Liver (tissue), 9 donors: ENCODE results near the gene RPL35A. TPM values are rescaled to one million over a fixed set of nuclear protein-coding genes. Genes with fewer than 3 reads are reported as not detected.

Experiments
- DNase-seq: peaks from one replicate; pipeline ENCODE4 v3.0.0-alpha.2; 2017; ENCODE audit warnings: low spot score
- H3K27ac ChIP-seq, 2 donors: one replicate each; pipeline ENCODE4 v1.7.0; 2013; ENCODE audit warnings: inconsistent platforms in 2 of 2, low read length in 2 of 2, control low read depth in 1 of 2, low read depth in 1 of 2, mild to moderate bottlenecking in 1 of 2
- H3K27me3 ChIP-seq, 4 donors: one replicate each; pipeline versions ENCODE4 v1.6.1 to v1.7.0; 2013; ENCODE audit warnings: low read length in 3 of 4, inconsistent platforms in 1 of 4, mild to moderate bottlenecking in 1 of 4, moderate library complexity in 1 of 4; ENCODE audit not compliant: control insufficient read depth in 4 of 4, insufficient read depth in 4 of 4
- H3K36me3 ChIP-seq, 4 donors: one replicate each; pipeline versions ENCODE4 v1.6.1 to v1.7.0; 2013; ENCODE audit warnings: low read length in 3 of 4, mild to moderate bottlenecking in 3 of 4, low read depth in 1 of 4, moderate library complexity in 1 of 4; ENCODE audit not compliant: control insufficient read depth in 4 of 4, insufficient read depth in 3 of 4
- H3K4me1 ChIP-seq, 4 donors: one replicate each; pipeline versions ENCODE4 v1.6.1 to v1.7.0; 2013; ENCODE audit warnings: low read length in 3 of 4, mild to moderate bottlenecking in 3 of 4, moderate library complexity in 1 of 4; ENCODE audit not compliant: control insufficient read depth in 4 of 4, insufficient read depth in 4 of 4
- H3K4me3 ChIP-seq, 3 donors: one replicate each; pipeline versions ENCODE4 v1.6.1 to v1.7.0; 2013; ENCODE audit warnings: low read length in 3 of 3, control low read depth in 1 of 3, low read depth in 1 of 3, mild to moderate bottlenecking in 1 of 3
- H3K9ac ChIP-seq, 2 donors: one replicate each; pipeline ENCODE4 v1.7.0; 2013; ENCODE audit warnings: low read length in 2 of 2, mild to moderate bottlenecking in 2 of 2, moderate library complexity in 2 of 2, control low read depth in 1 of 2, low read depth in 1 of 2
- H3K9me3 ChIP-seq, 4 donors: one replicate each; pipeline versions ENCODE4 v1.6.1 to v1.7.0; 2013; ENCODE audit warnings: low read length in 3 of 4; ENCODE audit not compliant: control insufficient read depth in 4 of 4
- ATF3 ChIP-seq: IDR thresholded peaks from 2 replicates; pipeline ENCODE4 v1.6.1; 2016; ENCODE audit warnings: antibody characterized with exemption
- EGR1 ChIP-seq, 2 donors: IDR thresholded peaks; 2 replicates each; pipeline ENCODE4 v1.6.1; 2016 to 2018; ENCODE audit warnings: antibody characterized with exemption in 2 of 2, low read depth in 2 of 2
- FOXA1 ChIP-seq: IDR thresholded peaks from 2 replicates; pipeline ENCODE4 v1.6.1; 2016; ENCODE audit warnings: antibody characterized with exemption
- FOXA2 ChIP-seq: IDR thresholded peaks from 2 replicates; pipeline ENCODE4 v1.6.1; 2016; ENCODE audit warnings: antibody characterized with exemption
- GABPA ChIP-seq, 2 donors: IDR thresholded peaks in 1 of 2; conservative IDR thresholded peaks in 1 of 2; 2 replicates each; pipeline ENCODE4 v1.6.1; 2016; ENCODE audit warnings: antibody characterized with exemption in 2 of 2, mild to moderate bottlenecking in 1 of 2, moderate library complexity in 1 of 2
- HNF4A ChIP-seq, 2 donors: conservative IDR thresholded peaks; 2 replicates each; pipeline ENCODE4 v1.6.1; 2016; ENCODE audit warnings: antibody characterized with exemption in 2 of 2, mild to moderate bottlenecking in 2 of 2
- JUND ChIP-seq, 2 donors: IDR thresholded peaks; 2 replicates each; pipeline ENCODE4 v1.6.1; 2016; ENCODE audit warnings: antibody characterized with exemption in 2 of 2
- MAX ChIP-seq: IDR thresholded peaks from 2 replicates; pipeline ENCODE4 v1.6.1; 2016; ENCODE audit warnings: antibody characterized with exemption
- NR2F2 ChIP-seq: IDR thresholded peaks from 2 replicates; pipeline ENCODE4 v1.6.1; 2016; ENCODE audit warnings: antibody characterized with exemption
- RAD21 ChIP-seq, 2 donors: IDR thresholded peaks; 2 replicates each; pipeline ENCODE4 v1.6.1; 2016; ENCODE audit warnings: antibody characterized with exemption in 2 of 2, mild to moderate bottlenecking in 2 of 2
- RXRA ChIP-seq, 2 donors: IDR thresholded peaks; 2 replicates each; pipeline ENCODE4 v1.6.1; 2017 to 2018; ENCODE audit warnings: antibody characterized with exemption in 2 of 2, mild to moderate bottlenecking in 1 of 2
- SP1 ChIP-seq: IDR thresholded peaks from 2 replicates; pipeline ENCODE4 v1.6.1; 2018; ENCODE audit warnings: antibody characterized with exemption, mild to moderate bottlenecking
- TAF1 ChIP-seq: conservative IDR thresholded peaks from 2 replicates; pipeline ENCODE4 v1.6.1; 2016; ENCODE audit warnings: antibody characterized with exemption, mild to moderate bottlenecking
- WGBS: extraction: QIAGEN DNeasy Blood & Tissue Kit; methylation state at CpG from one replicate; pipeline ENCODE4 v1.1.7; 2013; 5-methylcytosine and 5-hydroxymethylcytosine counted together
- polyA plus RNA-seq, 2 donors: library from polyadenylated mRNA; stranded (reverse) in 1 of 2; unstranded in 1 of 2; fragments of 200-250 nt in 1 of 2; fragments of >200 nt in 1 of 2; fragmentation: Nextera tagmentation in 1 of 2; extraction: Ambion mirVana in 1 of 2; gene quantifications; one replicate each; pipeline versions ENCODE4 v1.2.1 to v1.2.3, GENCODE V29; 2013 to 2015
- total RNA-seq, 2 donors: library from RNA; depleted of rRNA; stranded (reverse); fragments of >200 nt; gene quantifications; one replicate each; pipeline ENCODE4 v1.2.3, GENCODE V29; 2014
- TF ChIP-seq, protein P1 (sequence below): IDR thresholded peaks from 2 replicates; pipeline ENCODE4 v1.6.1; 2016; ENCODE audit warnings: antibody characterized with exemption
- TF ChIP-seq, protein P2 (sequence below): fragments of 150-350 bp; IDR thresholded peaks from 2 replicates; pipeline ENCODE4 v1.5.1; 2017; ENCODE audit warnings: improper control_type of control experiment, low read depth, low read length; ENCODE audit not compliant: missing input control
- donor health status: healthy.
- donor health status: healthy.
- donor health status: healthy.
- donor health status: healthy.
- donor health status: healthy.

RPL35A gene
- total and polyA plus RNA-seq, 4 donors = 121 to 361 (median 270) TPM

- Histone ChIP-seq H3K36me3 (peaks cover 7 to 43% (median 37%) of the 10 kb centered on the region in 4 donors), H3K4me3 (no peak overlapping the region), H3K27ac (no peak overlapping the region), H3K9ac (no peak overlapping the region), H3K27me3 (no peaks in the 10 kb centered on the region), H3K9me3 (no peaks in the 10 kb centered on the region), H3K4me1 (peaks cover 2 to 20% (median 15%) of the 10 kb centered on the region in 4 donors)
- 92% methylated on average over 9 of the region's 9 CpGs for WGBS
- no peak for DNase-seq
- no peak for TF ChIP-seq RAD21 (IDR thresholded peaks at IDR 0.05)
- no peak for TF ChIP-seq FOXA2
- TF ChIP-seq NR2F2 = no peak
- no peak for TF ChIP-seq HNF4A (conservative IDR thresholded peaks at IDR 0.05)
- no peak for TF ChIP-seq RXRA (IDR thresholded peaks at IDR 0.05)
- TF ChIP-seq ATF3 = no peak
Observed at GRCh38 chr3:197952440-197952839, 2.5 kb downstream of the RPL35A start.

DNA sequence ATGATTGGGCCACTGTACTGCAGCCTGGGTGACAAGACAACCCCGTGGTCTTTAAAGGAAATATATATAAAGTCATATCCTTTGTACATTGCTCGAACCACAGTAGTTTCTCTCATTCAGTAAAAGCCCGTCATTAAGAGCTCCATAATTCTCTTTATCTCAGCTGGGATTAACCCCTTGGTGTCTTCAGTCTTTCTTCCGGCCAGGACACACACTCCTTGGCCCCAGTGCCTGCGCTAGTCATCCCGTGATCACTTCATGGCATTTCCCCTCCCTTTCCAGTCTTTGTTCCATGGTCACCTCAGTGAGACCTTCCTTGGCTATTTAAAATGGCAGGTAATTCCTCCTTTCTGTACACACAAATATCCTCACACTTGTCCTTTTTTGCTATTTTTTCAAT, 3.3 kb downstream of the RPL35A start:
- H3K36me3 ChIP-seq = peaks cover 11 to 43% (median 37%) of the 10 kb centered on the region in 4 donors
- H3K4me3 ChIP-seq = no peak overlapping the region
- peaks cover 2 to 23% (median 16%) of the 10 kb centered on the region in 4 donors for H3K4me1 ChIP-seq
- no peaks in the 10 kb centered on the region for H3K27me3 ChIP-seq
- no peak for DNase-seq
- TF ChIP-seq, protein P1, sequence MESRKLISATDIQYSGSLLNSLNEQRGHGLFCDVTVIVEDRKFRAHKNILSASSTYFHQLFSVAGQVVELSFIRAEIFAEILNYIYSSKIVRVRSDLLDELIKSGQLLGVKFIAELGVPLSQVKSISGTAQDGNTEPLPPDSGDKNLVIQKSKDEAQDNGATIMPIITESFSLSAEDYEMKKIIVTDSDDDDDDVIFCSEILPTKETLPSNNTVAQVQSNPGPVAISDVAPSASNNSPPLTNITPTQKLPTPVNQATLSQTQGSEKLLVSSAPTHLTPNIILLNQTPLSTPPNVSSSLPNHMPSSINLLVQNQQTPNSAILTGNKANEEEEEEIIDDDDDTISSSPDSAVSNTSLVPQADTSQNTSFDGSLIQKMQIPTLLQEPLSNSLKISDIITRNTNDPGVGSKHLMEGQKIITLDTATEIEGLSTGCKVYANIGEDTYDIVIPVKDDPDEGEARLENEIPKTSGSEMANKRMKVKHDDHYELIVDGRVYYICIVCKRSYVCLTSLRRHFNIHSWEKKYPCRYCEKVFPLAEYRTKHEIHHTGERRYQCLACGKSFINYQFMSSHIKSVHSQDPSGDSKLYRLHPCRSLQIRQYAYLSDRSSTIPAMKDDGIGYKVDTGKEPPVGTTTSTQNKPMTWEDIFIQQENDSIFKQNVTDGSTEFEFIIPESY = no peak
- TF ChIP-seq HNF4A (conservative IDR thresholded peaks at IDR 0.05) (no peak), RAD21 (IDR thresholded peaks at IDR 0.05) (no peak), FOXA1 (no peak), GABPA (IDR thresholded peaks at IDR 0.05 in 1 of 2, conservative IDR thresholded peaks at IDR 0.05 in 1 of 2) (no peak), ATF3 (no peak), EGR1 (IDR thresholded peaks at IDR 0.05; ENCODE audit: low read depth in 2 of 2) (no peak), JUND (IDR thresholded peaks at IDR 0.05) (no peak), SP1 (no peak), RXRA (IDR thresholded peaks at IDR 0.05) (no peak), TAF1 (no peak), MAX (no peak), FOXA2 (no peak)
- TF ChIP-seq, protein P2, sequence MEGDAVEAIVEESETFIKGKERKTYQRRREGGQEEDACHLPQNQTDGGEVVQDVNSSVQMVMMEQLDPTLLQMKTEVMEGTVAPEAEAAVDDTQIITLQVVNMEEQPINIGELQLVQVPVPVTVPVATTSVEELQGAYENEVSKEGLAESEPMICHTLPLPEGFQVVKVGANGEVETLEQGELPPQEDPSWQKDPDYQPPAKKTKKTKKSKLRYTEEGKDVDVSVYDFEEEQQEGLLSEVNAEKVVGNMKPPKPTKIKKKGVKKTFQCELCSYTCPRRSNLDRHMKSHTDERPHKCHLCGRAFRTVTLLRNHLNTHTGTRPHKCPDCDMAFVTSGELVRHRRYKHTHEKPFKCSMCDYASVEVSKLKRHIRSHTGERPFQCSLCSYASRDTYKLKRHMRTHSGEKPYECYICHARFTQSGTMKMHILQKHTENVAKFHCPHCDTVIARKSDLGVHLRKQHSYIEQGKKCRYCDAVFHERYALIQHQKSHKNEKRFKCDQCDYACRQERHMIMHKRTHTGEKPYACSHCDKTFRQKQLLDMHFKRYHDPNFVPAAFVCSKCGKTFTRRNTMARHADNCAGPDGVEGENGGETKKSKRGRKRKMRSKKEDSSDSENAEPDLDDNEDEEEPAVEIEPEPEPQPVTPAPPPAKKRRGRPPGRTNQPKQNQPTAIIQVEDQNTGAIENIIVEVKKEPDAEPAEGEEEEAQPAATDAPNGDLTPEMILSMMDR = no peak
- no peak overlapping the region for H3K27ac ChIP-seq
- H3K9me3 ChIP-seq = no peaks in the 10 kb centered on the region
- H3K9ac ChIP-seq = no peak overlapping the region
- 75% methylated on average over 6 of the region's 6 CpGs for WGBS
